HUES64 (cell line): Measurements from ENCODE around the gene PPIAL4G. TPM values are rescaled to one million over a fixed set of nuclear protein-coding genes. Genes with fewer than 3 reads are reported as not detected.
"Not testable (repeated sequence)": the region's sequence is repeated elsewhere in the genome, so short reads cannot be mapped to it uniquely, and the experiment has no call there.

ENCODE experiments used
- H3K27ac ChIP-seq: 2 replicates; pipeline ENCODE4 v1.7.0; 2013; ENCODE audit warnings: low read depth, low read length, inconsistent platforms
- H3K27me3 ChIP-seq: 2 replicates; pipeline ENCODE4 v1.6.1; 2013; ENCODE audit warnings: mild to moderate bottlenecking, low read length; ENCODE audit not compliant: insufficient read depth
- H3K36me3 ChIP-seq: 2 replicates; pipeline ENCODE4 v1.6.1; 2013; ENCODE audit warnings: mild to moderate bottlenecking, low read length; ENCODE audit not compliant: insufficient read depth
- H3K4me1 ChIP-seq: 2 replicates; pipeline ENCODE4 v1.6.1; 2013; ENCODE audit warnings: mild to moderate bottlenecking, low read length, moderate library complexity; ENCODE audit not compliant: insufficient read depth
- H3K4me3 ChIP-seq: 2 replicates; pipeline ENCODE4 v1.5.1; 2013; ENCODE audit warnings: mild to moderate bottlenecking, low read length, moderate library complexity
- H3K9ac ChIP-seq: 2 replicates; pipeline ENCODE4 v1.6.1; 2013; ENCODE audit warnings: mild to moderate bottlenecking, low read depth, low read length
- H3K9me3 ChIP-seq: 2 replicates; pipeline ENCODE4 v1.6.1; 2013; ENCODE audit warnings: low read depth, low read length; ENCODE audit not compliant: insufficient read depth
- WGBS: fragments of 150-250, 120-280 bp; methylation state at CpG from one replicate; pipeline ENCODE4 v1.1.7; 2013; ENCODE audit warnings: missing lambda C conversion rate; 5-methylcytosine and 5-hydroxymethylcytosine counted together
- polyA plus RNA-seq, 2 experiments: library from polyadenylated mRNA; stranded (reverse); fragments of 50-300 nt; gene quantifications; one replicate each; pipeline ENCODE4 v1.2.3, GENCODE V29; 2013

Gene PPIAL4G
- polyA plus RNA-seq (2013, experiment 1 of 2): not detected
- not detected for polyA plus RNA-seq (2013, experiment 2 of 2)

GRCh38 chr1:148483029-148483428, at the start of gene PPIAL4G:
Gene PPIAL4G, minus strand, starts transcription at chr1:148483302. Its CDS starts 50 bp downstream, at chr1:148483252.
- H3K9ac ChIP-seq, H3K36me3 ChIP-seq, H3K9me3 ChIP-seq, H3K4me1 ChIP-seq, H3K27ac ChIP-seq, H3K27me3 ChIP-seq, H3K4me3 ChIP-seq: not testable (repeated sequence)
- 94% methylated on average over 11 of the region's 12 CpGs for WGBS

- not testable (repeated sequence) for H3K36me3 ChIP-seq, H3K27ac ChIP-seq, H3K9ac ChIP-seq, H3K27me3 ChIP-seq, H3K4me1 ChIP-seq, H3K4me3 ChIP-seq, H3K9me3 ChIP-seq
- WGBS: 83% methylated on average over 3 of the region's 4 CpGs
These were observed 49.1 kb upstream of the PPIAL4G start for GRCh38 chr1:148532158-148532557.

- not testable (repeated sequence) for H3K27me3 ChIP-seq, H3K9me3 ChIP-seq, H3K9ac ChIP-seq, H3K36me3 ChIP-seq, H3K4me1 ChIP-seq, H3K27ac ChIP-seq
- peak overlapping the region; percentile 32 for H3K4me3 ChIP-seq
- WGBS: 3% methylated on average over 11 of the region's 25 CpGs
These were observed 46.0 kb upstream of the PPIAL4G start for GRCh38 chr1:148529101-148529567.

- no CpG with 5 or more reads among the region's 24 CpGs for WGBS
- not testable (repeated sequence) for H3K36me3 ChIP-seq, H3K4me1 ChIP-seq, H3K27me3 ChIP-seq, H3K9me3 ChIP-seq, H3K27ac ChIP-seq, H3K4me3 ChIP-seq, H3K9ac ChIP-seq
These were observed 45.5 kb upstream of the PPIAL4G start for GRCh38 chr1:148528591-148528990.

GRCh38 chr1:148526587-148526986, 43.5 kb upstream of the PPIAL4G start:
- H3K9ac ChIP-seq, H3K36me3 ChIP-seq, H3K27ac ChIP-seq, H3K9me3 ChIP-seq, H3K4me1 ChIP-seq, H3K27me3 ChIP-seq, H3K4me3 ChIP-seq: not testable (repeated sequence)
- no CpG with 5 or more reads among the region's 2 CpGs for WGBS

GRCh38 chr1:148523205-148524144, 40.4 kb upstream of the PPIAL4G start:
- 32% methylated on average over 7 of the region's 35 CpGs for WGBS

GRCh38 chr1:148522561-148523204, 39.6 kb upstream of the PPIAL4G start:
- under 1% methylated on average over 25 of the region's 30 CpGs for whole genome bisulfite sequencing

More at GRCh38 chr1:148523205-148524144, 40.4 kb upstream of the PPIAL4G start:
- not testable (repeated sequence) for H3K9ac ChIP-seq, H3K9me3 ChIP-seq, H3K27ac ChIP-seq, H3K27me3 ChIP-seq, H3K4me1 ChIP-seq, H3K36me3 ChIP-seq
- H3K4me3 ChIP-seq: 0 out of 2 replicates have a peak overlapping the region, but pooled peaks have one; percentile 30

GRCh38 chr1:148522072-148522471, 39.0 kb upstream of the PPIAL4G start:
- not testable (repeated sequence) for H3K36me3 ChIP-seq, H3K27me3 ChIP-seq, H3K9me3 ChIP-seq, H3K4me1 ChIP-seq
- H3K27ac ChIP-seq: peak overlapping the region; percentile 70; the same call in 1 of the 2 replicates
- H3K9ac ChIP-seq: peak overlapping the region; percentile 55; the same call in 1 of the 2 replicates
- 2% methylated on average over 12 of the region's 23 CpGs for WGBS
- H3K4me3 ChIP-seq: 0 out of 2 replicates have a peak overlapping the region, but pooled peaks have one; percentile 26

More at GRCh38 chr1:148522561-148523204, 39.6 kb upstream of the PPIAL4G start:
- not testable (repeated sequence) for H3K4me1 ChIP-seq, H3K36me3 ChIP-seq, H3K27me3 ChIP-seq, H3K9me3 ChIP-seq, H3K27ac ChIP-seq, H3K9ac ChIP-seq
- H3K4me3 ChIP-seq: peak overlapping the region; percentile 26; the same call in 1 of the 2 replicates

- not testable (repeated sequence) for H3K27me3 ChIP-seq, H3K36me3 ChIP-seq, H3K27ac ChIP-seq, H3K4me1 ChIP-seq, H3K4me3 ChIP-seq, H3K9me3 ChIP-seq, H3K9ac ChIP-seq
- WGBS: no CpG with 5 or more reads among the region's 3 CpGs
These were observed 31.2 kb upstream of the PPIAL4G start for GRCh38 chr1:148514310-148514709.

- not testable (repeated sequence) for H3K4me3 ChIP-seq, H3K9ac ChIP-seq, H3K27me3 ChIP-seq, H3K36me3 ChIP-seq, H3K4me1 ChIP-seq, H3K9me3 ChIP-seq, H3K27ac ChIP-seq
- 100% methylated on average over 4 of the region's 9 CpGs for WGBS
These were observed 29.6 kb upstream of the PPIAL4G start for GRCh38 chr1:148512571-148513184.

- not testable (repeated sequence) for H3K27me3 ChIP-seq, H3K4me3 ChIP-seq
These were observed 10.8 kb upstream of the PPIAL4G start for GRCh38 chr1:148493933-148494332.

More at GRCh38 chr1:148493933-148494332, 10.8 kb upstream of the PPIAL4G start:
- not testable (repeated sequence) for H3K4me1 ChIP-seq, H3K9me3 ChIP-seq, H3K27ac ChIP-seq, H3K9ac ChIP-seq, H3K36me3 ChIP-seq
